ENCODE data around the gene CDKN2B-AS1. TPM values are rescaled to one million over a fixed set of nuclear protein-coding genes. Genes with fewer than 3 reads are reported as not detected.

CDKN2B-AS1 gene
- total RNA-seq, 4 donors from 2014 or later, result 0.38 to 0.56 TPM; not detected in 2

- Histone ChIP-seq H3K27ac (no peak overlapping the region), H3K9me3 (no peaks in the 10 kb centered on the region), H3K36me3 (no peaks in the 10 kb centered on the region), H3K4me3 (replicated peaks in 1 of 3) (no peak overlapping the region), H3K4me1 (peaks cover 4 to 11% of the 10 kb centered on the region in 2 donors), H3K27me3 (peaks cover 32% of the 10 kb centered on the region)
- no peak for TF ChIP-seq POLR2A (IDR thresholded peaks at IDR 0.05)
- no peak for TF ChIP-seq CTCF (IDR thresholded peaks at IDR 0.05)
- WGBS, 2 donors, result 23 to 33% methylated on average over 25 of the region's 25 CpGs
- intact Hi-C loops (cut with DNase I), result loop anchor here (5.0 kb wide), 1 partner anchor 203 kb away; the partner anchor contains the start of gene MTAP
- no peak for DNase-seq
These were observed 10.6 kb downstream of the CDKN2B-AS1 start for GRCh38 chr9:22005021-22005701.

GRCh38 chr9:22005702-22006606, 11.4 kb downstream of the CDKN2B-AS1 start:
- Histone ChIP-seq H3K4me1 (peaks cover 4 to 11% of the 10 kb centered on the region in 2 donors), H3K4me3 (replicated peaks in 1 of 3) (no peak overlapping the region), H3K27ac (no peak overlapping the region), H3K27me3 (peaks cover 32% of the 10 kb centered on the region), H3K36me3 (no peaks in the 10 kb centered on the region), H3K9me3 (no peaks in the 10 kb centered on the region)
- intact Hi-C loops (cut with DNase I), result loop anchor here (5.0 kb wide), 1 partner anchor 204 kb away; the partner anchor contains the start of gene MTAP
- TF ChIP-seq CTCF (IDR thresholded peaks at IDR 0.05), result no peak
- no peak for TF ChIP-seq POLR2A (IDR thresholded peaks at IDR 0.05)
- 19 to 20% methylated on average over 25 to 28 of the region's 44 CpGs for WGBS, 2 donors
- no peak for DNase-seq

- Histone ChIP-seq H3K4me1 (peaks cover 4 to 11% of the 10 kb centered on the region in 2 donors), H3K9me3 (no peaks in the 10 kb centered on the region), H3K36me3 (no peaks in the 10 kb centered on the region), H3K27me3 (peaks cover 32% of the 10 kb centered on the region), H3K27ac (peak overlapping the region in 1 of 3 donors; percentile 77), H3K4me3 (replicated peaks in 1 of 3) (peak overlapping the region in 1 of 3 donors; percentile 59)
- WGBS, 2 donors, result 6 to 7% methylated on average over 8 of the region's 8 CpGs
- no peak for DNase-seq
- intact Hi-C loops (cut with DNase I), result loop anchor here (5.0 kb wide), 1 partner anchor 206 kb away; the partner anchor contains the start of gene MTAP
- TF ChIP-seq POLR2A (IDR thresholded peaks at IDR 0.05) (no peak), CTCF (IDR thresholded peaks at IDR 0.05) (no peak)
These were observed 13.8 kb downstream of the CDKN2B-AS1 start for GRCh38 chr9:22008384-22008716.

- peak within 1 kb of the TSS in 2 of 3 donors; percentile 77 to 82 for H3K27ac ChIP-seq
- WGBS, 2 donors, result 1 to 2% methylated on average over 47 to 56 of the region's 86 CpGs
- no peaks in the 10 kb centered on the region for H3K36me3 ChIP-seq
- intact Hi-C loops (cut with DNase I), result loop anchor here (5.0 kb wide), 1 partner anchor 207 kb away; the partner anchor contains the start of gene MTAP
- peak; percentile 91 to 94 for DNase-seq
- peak in 1 of 2 donors; percentile 70 for TF ChIP-seq POLR2A (IDR thresholded peaks at IDR 0.05)
- peak; percentile 27 to 72 (median 60) for TF ChIP-seq CTCF (IDR thresholded peaks at IDR 0.05)
- H3K27me3 ChIP-seq, result peaks cover 29% of the 10 kb centered on the region
- H3K9me3 ChIP-seq, result no peaks in the 10 kb centered on the region
- peak within 1 kb of the TSS in 2 of 3 donors; percentile 32 to 59 for H3K4me3 ChIP-seq (replicated peaks in 1 of 3)
- peaks cover 4 to 11% of the 10 kb centered on the region in 2 donors for H3K4me1 ChIP-seq
These were observed 14.3 kb downstream of the CDKN2B-AS1 start, which contains the start of gene CDKN2B for GRCh38 chr9:22008717-22009505. TSS of gene CDKN2B (minus strand) at chr9:22009305. CDS start at chr9:22008953, 352 bp downstream.
